Measurements from ENCODE around the gene SPPL3. TPM values are rescaled to one million over a fixed set of nuclear protein-coding genes. Genes with fewer than 3 reads are reported as not detected.

The SPPL3 gene
- total RNA-seq, 4 donors from 2014 or later, result 25.7 to 37.5 (median 34.7) TPM

DNA sequence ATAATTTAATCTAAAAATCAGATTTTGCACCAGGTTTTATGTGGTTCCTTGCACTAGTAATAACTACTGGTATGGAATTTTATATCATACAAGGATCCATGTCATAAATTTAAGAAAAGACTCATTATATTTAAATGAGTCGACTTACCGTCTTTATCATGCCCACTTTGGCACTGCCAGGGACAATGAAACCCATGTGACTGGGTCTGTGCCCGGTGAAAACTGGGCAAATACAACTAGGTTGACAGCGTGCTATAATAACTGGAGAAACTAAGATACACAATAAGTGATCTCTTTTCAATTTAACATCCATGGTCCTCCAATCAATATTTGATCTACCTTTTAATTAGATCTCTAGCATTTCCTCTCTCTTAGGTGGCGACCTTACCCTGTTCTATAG is 114.0 kb downstream of the SPPL3 start:
- Histone ChIP-seq H3K4me1 (peaks cover 0 to 9% of the 10 kb centered on the region in 2 donors), H3K27ac (no peak overlapping the region), H3K4me3 (replicated peaks in 1 of 3) (no peak overlapping the region), H3K9me3 (no peaks in the 10 kb centered on the region), H3K36me3 (no peaks in the 10 kb centered on the region), H3K27me3 (no peaks in the 10 kb centered on the region)
- 95% methylated on average over 5 of the region's 5 CpGs for WGBS, 2 donors
- TF ChIP-seq POLR2A (IDR thresholded peaks at IDR 0.05), result no peak
- TF ChIP-seq, protein P1, sequence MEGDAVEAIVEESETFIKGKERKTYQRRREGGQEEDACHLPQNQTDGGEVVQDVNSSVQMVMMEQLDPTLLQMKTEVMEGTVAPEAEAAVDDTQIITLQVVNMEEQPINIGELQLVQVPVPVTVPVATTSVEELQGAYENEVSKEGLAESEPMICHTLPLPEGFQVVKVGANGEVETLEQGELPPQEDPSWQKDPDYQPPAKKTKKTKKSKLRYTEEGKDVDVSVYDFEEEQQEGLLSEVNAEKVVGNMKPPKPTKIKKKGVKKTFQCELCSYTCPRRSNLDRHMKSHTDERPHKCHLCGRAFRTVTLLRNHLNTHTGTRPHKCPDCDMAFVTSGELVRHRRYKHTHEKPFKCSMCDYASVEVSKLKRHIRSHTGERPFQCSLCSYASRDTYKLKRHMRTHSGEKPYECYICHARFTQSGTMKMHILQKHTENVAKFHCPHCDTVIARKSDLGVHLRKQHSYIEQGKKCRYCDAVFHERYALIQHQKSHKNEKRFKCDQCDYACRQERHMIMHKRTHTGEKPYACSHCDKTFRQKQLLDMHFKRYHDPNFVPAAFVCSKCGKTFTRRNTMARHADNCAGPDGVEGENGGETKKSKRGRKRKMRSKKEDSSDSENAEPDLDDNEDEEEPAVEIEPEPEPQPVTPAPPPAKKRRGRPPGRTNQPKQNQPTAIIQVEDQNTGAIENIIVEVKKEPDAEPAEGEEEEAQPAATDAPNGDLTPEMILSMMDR (IDR thresholded peaks at IDR 0.05), result no peak
- no peak for DNase-seq
- intact Hi-C loops (cut with DNase I), result no loop called here

DNA sequence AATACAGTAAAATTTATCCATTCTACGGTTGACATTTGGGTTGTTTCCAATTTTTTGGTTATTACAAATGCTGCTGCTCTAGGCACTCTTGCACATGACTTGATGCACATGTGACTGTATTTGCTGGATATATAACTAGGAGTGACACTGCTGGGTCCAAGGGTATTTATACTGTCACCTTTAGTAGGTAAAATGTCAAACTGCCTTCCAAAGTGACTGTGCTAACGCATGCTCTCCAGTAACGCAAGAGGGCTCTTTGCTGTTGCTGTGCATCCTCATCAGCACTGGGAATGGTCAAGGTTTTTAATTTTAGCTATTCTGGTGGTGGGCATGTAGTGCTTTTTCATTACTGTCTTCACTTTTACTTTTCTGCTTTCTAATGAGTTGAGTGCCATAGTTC is 116.3 kb downstream of the SPPL3 start:
- WGBS, 2 donors, result 88 to 97% methylated on average over 3 of the region's 3 CpGs
- Histone ChIP-seq H3K4me3 (replicated peaks in 1 of 3) (no peak overlapping the region), H3K9me3 (no peaks in the 10 kb centered on the region), H3K27me3 (no peaks in the 10 kb centered on the region), H3K4me1 (peaks cover 0 to 9% of the 10 kb centered on the region in 2 donors), H3K36me3 (peaks cover 0 to 4% of the 10 kb centered on the region in 2 donors), H3K27ac (no peak overlapping the region)
- DNase-seq, result no peak
- TF ChIP-seq, protein P1 (IDR thresholded peaks at IDR 0.05), result no peak
- intact Hi-C loops (cut with DNase I), result no loop called here

DNA sequence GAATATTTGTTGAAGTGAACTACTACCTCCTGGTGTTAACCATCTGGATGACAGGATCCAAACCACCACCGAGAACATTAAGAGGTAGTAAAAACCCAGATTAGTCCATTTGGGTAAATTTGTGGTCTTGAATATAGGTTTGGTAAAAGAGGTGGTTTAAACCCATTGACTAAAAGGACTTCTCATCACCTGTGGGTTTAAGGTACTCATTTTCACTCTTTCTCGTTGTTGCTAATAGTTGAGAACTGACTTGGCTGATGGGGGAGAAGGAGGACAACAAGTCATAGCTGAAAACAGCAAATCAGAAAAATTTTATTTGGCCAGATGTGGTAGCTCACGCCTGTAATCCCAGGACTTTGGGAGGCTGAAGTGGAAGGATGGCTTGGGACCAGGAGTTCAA is 119.4 kb downstream of the SPPL3 start:
- intact Hi-C loops (cut with DNase I), result no loop called here
- no peaks in the 10 kb centered on the region for H3K9me3 ChIP-seq
- 93 to 95% methylated on average over 3 of the region's 3 CpGs for WGBS, 2 donors
- DNase-seq, result no peak
- no peak for TF ChIP-seq POLR2A (IDR thresholded peaks at IDR 0.05)
- TF ChIP-seq, protein P1 (IDR thresholded peaks at IDR 0.05), result no peak
- no peaks in the 10 kb centered on the region for H3K27me3 ChIP-seq
- H3K4me3 ChIP-seq (replicated peaks in 1 of 3), result no peak overlapping the region
- no peaks in the 10 kb centered on the region for H3K4me1 ChIP-seq
- H3K27ac ChIP-seq, result no peak overlapping the region
- H3K36me3 ChIP-seq, result peaks cover 7 to 13% of the 10 kb centered on the region in 2 donors

DNA sequence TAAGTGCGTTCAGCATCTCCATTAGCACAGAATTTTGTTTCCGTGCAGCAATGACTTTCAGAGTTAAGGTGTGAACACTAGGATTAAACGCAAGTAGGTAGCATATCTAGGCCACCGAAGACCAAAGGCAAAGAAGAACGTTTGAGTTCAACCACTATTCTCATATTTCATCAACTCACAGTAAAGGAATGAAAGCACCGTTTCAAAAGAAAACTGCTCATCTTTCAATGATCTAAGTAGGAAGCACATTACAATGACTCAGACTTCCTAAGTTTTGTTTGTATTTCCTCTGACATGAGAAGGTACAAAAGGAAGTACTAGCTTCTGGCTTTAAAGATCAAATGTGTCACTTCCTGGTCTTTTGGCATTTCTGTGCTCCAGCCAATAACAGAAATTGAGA is 121.0 kb downstream of the SPPL3 start:
- no peaks in the 10 kb centered on the region for H3K27me3 ChIP-seq
- no peak overlapping the region for H3K4me3 ChIP-seq (replicated peaks in 1 of 3)
- 74 to 86% methylated on average over 6 of the region's 6 CpGs for WGBS, 2 donors
- peak overlapping the region in 1 of 3 donors; percentile 8 for H3K27ac ChIP-seq
- no peaks in the 10 kb centered on the region for H3K4me1 ChIP-seq
- TF ChIP-seq, protein P1 (IDR thresholded peaks at IDR 0.05), result no peak
- TF ChIP-seq POLR2A (IDR thresholded peaks at IDR 0.05), result no peak
- intact Hi-C loops (cut with DNase I), result no loop called here
- no peak for DNase-seq
- no peaks in the 10 kb centered on the region for H3K9me3 ChIP-seq
- peaks cover 7 to 13% of the 10 kb centered on the region in 2 donors for H3K36me3 ChIP-seq

DNA sequence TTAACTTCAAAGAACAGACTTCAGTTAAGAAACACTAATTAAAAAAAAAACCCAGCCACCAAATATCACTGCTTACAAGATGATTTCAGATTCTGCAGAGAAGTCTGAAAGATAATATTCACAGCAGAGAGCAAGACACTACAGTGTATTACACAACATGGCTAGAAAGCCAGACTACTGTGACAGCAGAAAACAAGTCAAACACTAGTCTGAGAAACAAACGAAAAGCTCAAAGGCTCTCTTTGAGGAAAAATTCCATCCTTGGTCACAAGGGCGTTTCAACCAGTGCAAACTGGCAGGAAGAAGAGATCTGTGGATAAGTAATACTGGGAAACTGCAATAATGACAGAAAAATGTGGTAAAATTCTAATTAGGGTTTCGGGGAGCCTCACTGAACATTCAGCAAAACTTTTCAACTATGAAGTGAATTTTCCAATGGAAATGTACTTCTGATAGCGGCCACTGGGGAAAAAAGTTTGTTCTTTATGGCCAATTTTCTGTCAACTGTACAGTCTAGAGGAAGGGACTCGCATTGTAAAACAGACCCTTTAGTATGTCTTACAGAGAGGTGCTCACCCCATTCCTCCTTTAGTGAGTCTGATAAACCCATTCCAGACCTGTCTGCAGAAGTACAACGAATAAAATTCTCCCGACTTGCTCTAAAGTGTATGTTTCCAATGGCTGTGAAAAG is 128.2 kb downstream of the SPPL3 start:
- Histone ChIP-seq H3K27me3 (no peaks in the 10 kb centered on the region), H3K27ac (peak overlapping the region; percentile 31 to 86 (median 56)), H3K36me3 (no peaks in the 10 kb centered on the region), H3K4me3 (replicated peaks in 1 of 3) (no peak overlapping the region), H3K9me3 (no peaks in the 10 kb centered on the region), H3K4me1 (peaks cover 27 to 31% of the 10 kb centered on the region in 2 donors)
- peak in 1 of 2 donors; percentile 23 for DNase-seq
- TF ChIP-seq, protein P1 (IDR thresholded peaks at IDR 0.05), result peak in 5 of 6 experiments; percentile 7 to 37 (median 24)
- peak in 1 of 2 donors; percentile 14 for TF ChIP-seq POLR2A (IDR thresholded peaks at IDR 0.05)
- intact Hi-C loops (cut with DNase I), result no loop called here
- WGBS, 2 donors, result 64 to 73% methylated on average over 7 of the region's 7 CpGs
